GM21515 (cell line): ENCODE results near the gene GUCY1A2.

Experiments
- ATAC-seq: cut with Tn5 transposase; IDR thresholded peaks from one replicate; pipeline ENCODE4 v1.9.1; 2021; ENCODE audit not compliant: unreplicated experiment

The GUCY1A2 gene

GRCh38 chr11:106999196-106999595, 19.1 kb downstream of the GUCY1A2 start:
- ATAC-seq, result no peak

- no peak for ATAC-seq
Measured at GRCh38 chr11:106998916-106999188, 19.4 kb downstream of the GUCY1A2 start.

- ATAC-seq, result no peak
Measured at GRCh38 chr11:106998116-106998915, 20.0 kb downstream of the GUCY1A2 start.

- ATAC-seq, result no peak
Measured at GRCh38 chr11:106997227-106997626, 21.0 kb downstream of the GUCY1A2 start.

- no peak for ATAC-seq
Measured at GRCh38 chr11:106996691-106997090, 21.6 kb downstream of the GUCY1A2 start.

GRCh38 chr11:106990331-106990730, 27.9 kb downstream of the GUCY1A2 start:
- no peak for ATAC-seq

GRCh38 chr11:106989078-106989455, 29.2 kb downstream of the GUCY1A2 start:
- ATAC-seq, result no peak

- no peak for ATAC-seq
Measured at GRCh38 chr11:106988151-106989077, 29.9 kb downstream of the GUCY1A2 start.

GRCh38 chr11:106986673-106987072, 31.6 kb downstream of the GUCY1A2 start:
- no peak for ATAC-seq

GRCh38 chr11:106986261-106986660, 32.0 kb downstream of the GUCY1A2 start:
- no peak for ATAC-seq

GRCh38 chr11:106983991-106984390, 34.3 kb downstream of the GUCY1A2 start:
- ATAC-seq, result no peak

- no peak for ATAC-seq
Measured at GRCh38 chr11:106983261-106983660, 35.0 kb downstream of the GUCY1A2 start.

GRCh38 chr11:106974831-106975230, 43.4 kb downstream of the GUCY1A2 start:
- no peak for ATAC-seq

- no peak for ATAC-seq
Measured at GRCh38 chr11:106971864-106972263, 46.4 kb downstream of the GUCY1A2 start.

GRCh38 chr11:106969644-106970355, 48.5 kb downstream of the GUCY1A2 start:
- ATAC-seq, result no peak

- no peak for ATAC-seq
Measured at GRCh38 chr11:106962995-106963394, 55.3 kb downstream of the GUCY1A2 start.

GRCh38 chr11:106961518-106961917, 56.8 kb downstream of the GUCY1A2 start:
- no peak for ATAC-seq

- no peak for ATAC-seq
Measured at GRCh38 chr11:106961048-106961447, 57.2 kb downstream of the GUCY1A2 start.

GRCh38 chr11:106959800-106960199, 58.5 kb downstream of the GUCY1A2 start:
- ATAC-seq, result no peak

GRCh38 chr11:106959386-106959785, 58.9 kb downstream of the GUCY1A2 start:
- ATAC-seq, result no peak

- no peak for ATAC-seq
Measured at GRCh38 chr11:106958517-106959248, 59.6 kb downstream of the GUCY1A2 start.
